GM12872 (cell line): ENCODE data around the gene SLC25A48.

Source experiments
- TF ChIP-seq, protein P1 (sequence below): IDR thresholded peaks from 3 replicates; pipeline ENCODE4 v1.5.1; 2011; ENCODE audit warnings: low read depth, mild to moderate bottlenecking, low read length, moderate library complexity; ENCODE audit not compliant: insufficient read depth

The SLC25A48 gene

DNA sequence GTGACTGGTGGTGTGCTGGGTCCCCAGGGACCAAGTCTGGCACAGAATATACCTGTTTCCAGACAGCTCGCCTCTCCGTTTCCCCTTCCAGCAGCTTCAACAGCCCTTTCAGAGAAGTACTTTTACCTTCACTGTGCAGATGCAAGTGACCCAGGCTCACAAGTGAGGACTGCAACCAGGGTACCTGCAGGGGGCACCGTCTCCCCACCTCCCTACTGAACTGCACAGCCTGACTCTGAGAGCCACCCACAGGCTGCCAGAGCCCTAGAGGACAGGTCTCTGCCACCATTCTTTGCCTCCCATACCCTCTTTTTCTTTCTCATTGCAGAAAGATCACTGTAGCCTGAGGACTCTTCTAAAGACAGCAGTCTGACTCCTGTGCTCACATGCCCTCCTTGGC, 45.8 kb downstream of the SLC25A48 start:
- TF ChIP-seq, protein P1, sequence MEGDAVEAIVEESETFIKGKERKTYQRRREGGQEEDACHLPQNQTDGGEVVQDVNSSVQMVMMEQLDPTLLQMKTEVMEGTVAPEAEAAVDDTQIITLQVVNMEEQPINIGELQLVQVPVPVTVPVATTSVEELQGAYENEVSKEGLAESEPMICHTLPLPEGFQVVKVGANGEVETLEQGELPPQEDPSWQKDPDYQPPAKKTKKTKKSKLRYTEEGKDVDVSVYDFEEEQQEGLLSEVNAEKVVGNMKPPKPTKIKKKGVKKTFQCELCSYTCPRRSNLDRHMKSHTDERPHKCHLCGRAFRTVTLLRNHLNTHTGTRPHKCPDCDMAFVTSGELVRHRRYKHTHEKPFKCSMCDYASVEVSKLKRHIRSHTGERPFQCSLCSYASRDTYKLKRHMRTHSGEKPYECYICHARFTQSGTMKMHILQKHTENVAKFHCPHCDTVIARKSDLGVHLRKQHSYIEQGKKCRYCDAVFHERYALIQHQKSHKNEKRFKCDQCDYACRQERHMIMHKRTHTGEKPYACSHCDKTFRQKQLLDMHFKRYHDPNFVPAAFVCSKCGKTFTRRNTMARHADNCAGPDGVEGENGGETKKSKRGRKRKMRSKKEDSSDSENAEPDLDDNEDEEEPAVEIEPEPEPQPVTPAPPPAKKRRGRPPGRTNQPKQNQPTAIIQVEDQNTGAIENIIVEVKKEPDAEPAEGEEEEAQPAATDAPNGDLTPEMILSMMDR, result peak; percentile 39; the same call in 2 of the 3 replicates

GRCh38 chr5:135880801-135881200, 46.3 kb downstream of the SLC25A48 start:
- TF ChIP-seq, protein P1, result no peak

- TF ChIP-seq, protein P1, result no peak
Observed at GRCh38 chr5:135881244-135881643, 46.8 kb downstream of the SLC25A48 start.

- TF ChIP-seq, protein P1, result no peak
Observed at GRCh38 chr5:135881819-135882218, 47.4 kb downstream of the SLC25A48 start.

DNA sequence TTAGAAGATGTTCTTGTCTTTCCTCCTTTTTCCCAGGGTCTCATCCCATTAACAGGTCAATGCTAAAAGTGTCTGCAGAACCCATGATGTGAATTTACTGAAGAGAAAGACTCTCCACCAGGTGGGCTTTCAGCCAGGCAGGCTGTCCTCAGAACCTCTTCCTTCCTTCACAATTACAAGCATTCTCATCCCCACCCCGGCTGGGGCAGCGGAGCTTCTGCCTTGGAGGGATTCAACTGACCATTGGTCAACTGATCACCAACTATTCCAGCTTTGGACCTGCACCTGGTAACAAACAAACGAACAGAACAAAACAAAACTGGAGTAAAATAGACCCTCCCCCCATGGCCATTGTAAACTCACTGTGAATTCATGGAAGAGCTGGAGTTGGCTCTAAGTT, 48.6 kb downstream of the SLC25A48 start:
- TF ChIP-seq, protein P1, result no peak

GRCh38 chr5:135883441-135883840, 49.0 kb downstream of the SLC25A48 start:
- TF ChIP-seq, protein P1, result peak; percentile 37

- TF ChIP-seq, protein P1, result no peak
Observed at GRCh38 chr5:135885031-135885430, 50.6 kb downstream of the SLC25A48 start.

DNA sequence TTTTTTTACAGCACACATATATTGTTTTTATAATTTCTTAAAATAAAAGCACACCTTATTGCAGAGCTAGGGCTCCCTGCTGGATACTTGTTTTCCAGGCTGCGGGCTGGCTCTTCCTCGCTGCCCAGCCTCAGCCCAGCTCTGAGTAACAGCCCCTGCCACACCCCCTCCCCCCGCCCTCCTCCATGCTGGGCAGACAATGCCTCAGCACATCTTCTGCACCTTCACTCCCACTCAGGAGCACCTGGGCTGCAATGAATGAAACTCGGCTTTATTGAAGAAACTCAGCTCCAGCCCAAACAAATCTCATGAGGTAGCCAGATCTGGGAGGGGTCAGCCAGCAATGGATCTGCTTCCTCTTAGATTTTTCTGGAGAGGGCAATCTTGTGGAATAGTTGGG, 51.7 kb downstream of the SLC25A48 start:
- TF ChIP-seq, protein P1, result no peak
